GM12874 (cell line): ENCODE results near the gene FAM184A.
A peak's percentile ranks its signal among the peaks of the same experiment; 100 is the strongest.

Experiments
- CTCF ChIP-seq: IDR thresholded peaks from 2 replicates; pipeline ENCODE4 v1.5.1; 2011; ENCODE audit warnings: low read depth, mild to moderate bottlenecking, control low read depth, low read length, moderate library complexity; ENCODE audit not compliant: insufficient read depth

The FAM184A gene

GRCh38 chr6:119084784-119085183 lies 6.3 kb upstream of the FAM184A start:
- TF ChIP-seq CTCF, result no peak

GRCh38 chr6:119083007-119083406 lies 4.5 kb upstream of the FAM184A start:
- TF ChIP-seq CTCF, result no peak

DNA sequence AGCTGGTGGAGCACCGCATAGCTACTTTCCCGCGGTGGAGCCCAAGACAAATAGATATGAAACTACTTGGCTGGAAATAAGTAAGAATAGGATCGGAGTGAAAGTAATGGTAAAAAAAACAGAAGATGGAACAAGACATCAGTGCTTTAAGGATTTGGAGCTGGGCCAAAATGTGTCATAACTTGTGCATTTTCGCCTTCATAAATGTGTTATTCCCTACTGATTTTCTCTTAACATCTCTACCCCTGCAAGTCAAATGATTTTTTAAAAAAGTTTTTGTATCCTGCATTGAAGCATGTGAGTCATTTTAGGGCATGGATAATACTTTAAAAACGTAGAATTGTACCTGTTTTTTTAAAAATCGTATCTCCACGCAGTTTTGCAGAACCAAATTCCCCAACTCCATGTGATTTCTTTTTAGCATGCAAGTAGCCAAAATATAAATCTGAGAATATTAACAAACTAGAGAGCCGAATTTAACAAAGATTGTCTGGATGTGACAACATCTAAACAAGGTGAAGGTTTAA lies 882 bp upstream of the FAM184A start:
- no peak for TF ChIP-seq CTCF

GRCh38 chr6:119077643-119078375 lies 655 bp downstream of the FAM184A start:
- TF ChIP-seq CTCF, result 0 out of 2 replicates have a peak, but pooled peaks have one; percentile 6

- no peak for TF ChIP-seq CTCF
These were observed 1.1 kb downstream of the FAM184A start for GRCh38 chr6:119077391-119077642.

- no peak for TF ChIP-seq CTCF
These were observed 1.7 kb downstream of the FAM184A start for GRCh38 chr6:119076576-119077390.

DNA sequence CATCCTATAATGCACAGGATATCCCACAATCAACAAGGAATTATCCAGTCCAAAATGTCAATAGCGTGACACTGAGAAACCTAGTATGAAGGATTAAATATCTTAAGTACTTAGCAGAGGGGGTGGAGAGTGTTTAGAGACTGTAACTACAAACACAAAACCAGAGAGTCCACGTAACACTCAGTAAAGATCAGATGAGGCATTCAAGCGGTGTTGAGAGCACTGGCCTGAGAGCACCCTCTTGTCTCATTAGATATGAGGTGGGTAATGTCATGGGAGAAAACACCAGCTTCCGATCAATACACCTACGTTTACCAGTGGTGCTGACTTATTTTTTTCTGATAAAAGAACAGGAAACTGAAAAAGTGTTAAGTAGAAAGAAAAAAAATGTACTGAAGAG lies 2.3 kb downstream of the FAM184A start:
- TF ChIP-seq CTCF, result no peak
